GM18870 (cell line): ENCODE data around the gene ASPA.
"Not testable (repeated sequence)": the region's sequence is repeated elsewhere in the genome, so short reads cannot be mapped to it uniquely, and the experiment has no call there.

Experiments
- ATAC-seq: cut with Tn5 transposase; IDR thresholded peaks from one replicate; pipeline ENCODE4 v1.9.1; 2021; ENCODE audit warnings: moderate library complexity; ENCODE audit not compliant: unreplicated experiment

The ASPA gene

DNA sequence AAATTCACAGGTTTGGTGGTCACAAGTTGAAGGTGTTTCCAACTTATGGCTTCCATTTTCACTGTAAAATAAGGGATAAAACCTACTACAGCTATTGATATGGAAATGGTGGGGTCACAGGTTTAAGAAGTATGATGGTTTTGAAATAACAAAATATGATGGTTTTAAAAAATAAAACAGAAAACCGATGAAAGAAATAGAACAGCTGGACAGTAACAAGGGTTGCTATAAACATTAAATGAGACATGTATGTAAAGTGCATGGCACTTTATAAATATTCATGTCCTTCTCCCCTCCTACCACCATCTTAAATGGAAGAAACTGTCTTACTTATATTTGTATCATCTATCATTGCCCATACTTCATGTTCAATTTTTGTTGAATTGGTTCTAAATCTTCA, 31.3 kb downstream of the ASPA start:
- ATAC-seq = no peak

DNA sequence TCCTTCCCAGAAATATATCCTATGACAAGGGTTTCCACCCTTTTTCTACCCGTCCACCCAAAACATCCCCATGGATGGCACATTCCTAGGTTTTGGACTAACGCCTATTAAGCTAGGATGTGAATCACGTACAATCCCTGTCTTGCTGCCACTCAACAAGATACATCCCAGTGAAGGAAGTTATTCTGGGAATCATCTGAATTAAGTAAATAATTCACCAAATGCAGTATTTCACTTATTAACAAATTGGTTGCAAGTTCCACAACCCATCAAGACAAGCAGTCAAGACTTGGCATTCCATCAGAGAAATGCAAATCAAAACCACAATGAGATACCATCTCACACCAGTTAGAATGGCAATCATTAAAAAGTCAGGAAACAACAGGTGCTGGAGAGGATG, 32.1 kb downstream of the ASPA start:
- no peak for ATAC-seq

DNA sequence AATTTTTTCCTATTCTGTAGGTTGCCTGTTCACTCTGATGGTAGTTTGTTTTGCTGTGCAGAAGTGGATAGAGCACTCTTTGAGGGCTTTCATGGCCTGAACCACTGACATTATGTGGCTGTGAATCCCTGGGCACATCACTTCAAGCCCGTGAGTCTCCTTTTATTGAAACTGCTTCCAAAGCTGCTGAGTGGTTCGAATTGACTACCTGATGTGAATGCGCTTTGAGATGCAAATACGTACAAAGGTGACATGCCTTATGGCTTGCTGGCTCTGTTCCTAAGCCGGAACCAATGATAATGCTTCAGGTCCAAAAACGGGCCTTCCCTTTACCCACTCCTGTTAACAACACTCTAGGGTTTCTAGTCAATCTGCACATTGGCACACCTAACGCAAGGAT, 34.3 kb downstream of the ASPA start:
- no peak for ATAC-seq

DNA sequence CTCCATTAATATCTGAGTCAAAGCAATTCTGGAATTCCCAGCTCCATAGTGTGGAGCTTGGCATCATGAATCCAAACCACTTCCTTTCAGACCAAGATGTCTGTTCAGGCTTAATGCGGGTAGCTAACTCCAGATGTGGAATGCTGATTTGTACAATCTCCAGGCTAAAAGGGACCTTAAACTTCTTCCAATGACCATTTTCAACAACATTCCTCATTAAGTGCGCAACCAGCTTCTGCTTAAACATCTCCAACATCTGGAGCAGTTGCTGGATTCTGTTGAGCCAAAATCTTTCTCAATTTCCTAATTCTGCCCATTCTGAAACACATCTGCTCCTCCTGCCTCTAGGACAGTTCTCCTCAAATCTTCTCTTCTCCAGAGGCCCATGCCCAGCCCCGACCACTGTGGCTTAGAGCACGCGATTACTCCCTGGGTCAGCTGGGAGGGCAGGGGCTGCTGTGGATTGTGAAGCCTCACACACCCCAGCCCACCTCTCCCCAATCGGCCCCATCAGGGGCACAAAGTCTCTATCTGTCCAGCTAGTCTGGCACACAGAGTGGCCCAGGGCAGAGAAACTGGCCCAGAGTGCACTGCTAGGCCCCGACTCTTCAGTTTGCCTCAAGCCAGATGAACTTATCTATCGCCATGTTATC, 36.2 kb downstream of the ASPA start:
- ATAC-seq = no peak

DNA sequence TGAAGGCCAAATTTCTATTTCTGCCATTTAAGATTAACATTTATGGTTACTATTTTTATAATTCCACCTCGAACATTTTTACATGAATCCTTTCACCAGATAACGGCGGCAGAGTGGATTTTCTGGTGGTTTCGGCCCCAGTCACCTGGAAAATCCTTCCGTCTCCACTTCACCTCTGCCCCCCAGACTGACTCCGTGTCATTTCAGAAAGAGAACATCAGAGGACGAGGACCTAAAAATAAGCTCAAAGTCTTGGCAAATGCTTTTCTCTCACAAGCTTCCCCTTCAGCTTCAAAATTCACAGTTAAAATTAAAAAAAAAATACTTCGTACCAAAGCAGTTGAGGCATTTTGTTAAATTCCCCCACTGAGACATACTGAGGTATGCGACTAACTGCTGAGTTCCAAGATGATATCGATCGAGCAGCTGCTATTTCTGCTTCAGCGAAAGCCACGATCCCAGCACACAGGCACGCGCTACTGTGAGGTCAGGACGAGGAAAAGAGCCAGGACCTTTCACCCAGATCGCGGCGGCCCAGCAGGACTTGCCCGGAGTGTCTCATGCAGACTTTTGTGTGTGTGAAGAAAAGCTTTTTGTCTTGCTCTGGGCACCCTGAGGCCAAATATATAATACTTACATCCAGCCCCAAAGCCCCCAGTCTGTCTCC, 36.8 kb downstream of the ASPA start:
- ATAC-seq = no peak

DNA sequence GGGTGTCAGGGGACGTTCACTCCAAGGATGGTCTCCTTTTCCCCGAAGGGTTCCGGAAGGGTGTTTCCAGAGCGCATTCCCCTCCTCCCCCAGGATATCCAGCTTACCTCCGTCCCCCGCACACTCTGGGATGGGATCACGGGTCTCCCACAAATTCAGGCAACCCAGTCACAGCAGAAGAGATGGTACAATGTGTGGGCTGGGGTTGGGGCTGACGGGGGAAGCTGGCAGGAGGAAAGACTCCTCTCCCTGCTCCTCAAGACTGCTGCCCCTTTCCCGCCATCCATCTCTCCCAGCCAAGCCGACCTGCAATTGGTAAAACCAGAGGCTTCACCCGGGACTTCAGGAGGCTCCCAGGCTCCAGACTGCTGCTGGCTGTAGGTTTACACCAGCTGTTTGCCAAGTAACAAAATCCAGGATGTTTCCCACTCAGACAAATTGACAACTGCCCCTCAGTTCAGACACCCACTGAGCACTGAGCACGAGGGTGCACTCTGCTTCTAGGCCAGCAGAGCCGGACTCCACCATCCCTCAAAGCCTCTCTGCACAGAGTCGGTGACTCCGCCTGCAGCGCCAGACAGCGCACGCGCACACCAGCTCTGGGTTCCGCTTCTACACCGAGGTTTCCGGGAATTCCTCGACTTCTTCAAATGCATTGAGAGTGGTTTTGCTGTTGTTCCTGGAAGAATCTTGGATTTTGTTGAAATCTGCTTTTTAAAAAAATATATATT, 37.7 kb downstream of the ASPA start:
- no peak for ATAC-seq

DNA sequence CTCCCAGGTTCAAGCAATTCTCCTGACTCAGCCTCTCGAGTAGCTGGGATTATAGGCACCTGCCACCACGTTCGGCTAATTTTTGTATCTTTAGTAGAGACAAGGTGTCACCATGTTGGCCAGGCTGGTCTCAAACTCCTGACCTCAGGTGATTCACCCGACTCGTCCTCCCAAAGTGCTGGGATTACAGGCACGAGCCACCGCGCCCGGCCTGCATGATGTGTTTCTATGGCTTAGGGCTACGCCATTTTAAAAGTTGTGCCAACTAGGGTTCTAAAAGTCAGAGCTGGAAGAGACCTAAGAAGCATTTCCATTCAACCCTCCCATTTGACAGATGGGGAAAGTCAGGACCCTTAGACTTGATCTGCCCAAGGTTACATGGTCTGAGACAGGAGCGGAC, 38.4 kb downstream of the ASPA start:
- not testable (repeated sequence) for ATAC-seq

DNA sequence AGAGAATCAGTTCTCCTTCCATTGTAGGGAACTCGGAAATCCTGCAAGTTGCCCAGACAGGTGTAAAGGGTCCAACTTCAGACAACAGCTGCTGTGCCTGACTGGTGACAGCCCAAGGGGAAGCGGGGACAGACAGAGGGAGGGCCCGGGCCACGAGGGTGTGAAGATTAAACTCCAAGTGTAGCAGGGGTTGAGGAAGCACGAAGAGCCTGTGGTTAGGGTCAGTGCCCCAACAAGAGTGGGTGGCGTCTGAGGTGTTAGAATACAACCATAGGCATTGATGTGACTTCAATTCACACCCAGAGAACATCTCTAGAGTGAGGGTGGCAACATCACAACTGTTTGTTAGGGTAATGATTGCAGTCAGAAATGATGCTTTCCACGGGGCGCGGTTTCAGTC, 39.1 kb downstream of the ASPA start:
- ATAC-seq = no peak

DNA sequence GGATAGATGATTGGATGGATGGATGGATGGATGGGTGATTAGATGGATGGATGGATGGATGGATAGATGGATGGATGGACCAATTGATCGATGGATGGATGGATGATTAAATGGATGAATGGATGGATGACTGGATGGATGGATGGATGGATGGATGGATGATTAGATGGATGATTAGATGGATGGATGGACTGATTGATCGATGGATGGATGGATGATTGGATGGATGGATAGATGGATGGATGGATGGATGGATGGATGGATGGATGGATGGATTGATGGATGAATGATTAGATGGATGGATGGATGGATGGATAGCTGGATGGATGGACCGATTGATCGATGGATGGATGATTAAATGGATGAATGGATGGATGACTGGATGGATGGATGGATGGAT, 43.7 kb downstream of the ASPA start:
- not testable (repeated sequence) for ATAC-seq

DNA sequence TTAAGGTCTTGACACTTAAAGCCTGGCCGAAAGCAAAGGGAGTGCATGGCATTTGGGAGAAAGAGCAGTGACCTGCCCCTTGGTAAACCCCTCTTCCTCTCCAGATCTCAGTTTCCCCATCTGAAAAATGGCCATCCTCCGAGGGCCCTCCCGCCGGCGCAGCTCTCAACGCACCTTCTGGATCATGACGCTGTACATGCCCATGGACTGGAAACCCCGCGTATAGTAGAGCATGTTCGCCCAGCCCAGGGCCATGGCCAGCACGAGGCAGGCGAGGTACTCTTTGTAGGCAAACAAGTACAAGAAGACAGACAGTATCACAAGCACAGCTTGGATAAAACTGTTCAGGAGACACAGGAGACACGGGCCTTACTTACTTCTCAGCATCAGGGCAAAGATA, 48.2 kb downstream of the ASPA start:
- ATAC-seq = no peak

DNA sequence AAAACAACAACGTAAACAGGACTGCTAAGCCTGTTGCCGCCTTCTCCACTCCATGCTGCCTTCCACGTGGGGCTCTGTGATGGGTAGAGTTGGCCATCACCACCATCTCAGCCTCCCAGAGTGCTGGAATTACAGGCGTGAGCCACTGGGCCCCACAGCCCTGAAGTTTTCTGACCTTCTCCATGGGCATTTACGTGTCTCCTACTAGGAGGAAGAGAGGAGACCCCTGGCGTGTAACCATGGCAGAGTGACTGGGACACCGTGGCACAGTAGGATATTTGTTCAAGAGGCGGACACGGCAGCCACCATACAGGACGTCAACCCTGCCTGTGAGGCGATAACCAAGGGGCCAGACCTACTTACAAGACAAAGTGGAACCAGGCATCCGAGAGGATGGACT, 50.7 kb downstream of the ASPA start:
- ATAC-seq = no peak

DNA sequence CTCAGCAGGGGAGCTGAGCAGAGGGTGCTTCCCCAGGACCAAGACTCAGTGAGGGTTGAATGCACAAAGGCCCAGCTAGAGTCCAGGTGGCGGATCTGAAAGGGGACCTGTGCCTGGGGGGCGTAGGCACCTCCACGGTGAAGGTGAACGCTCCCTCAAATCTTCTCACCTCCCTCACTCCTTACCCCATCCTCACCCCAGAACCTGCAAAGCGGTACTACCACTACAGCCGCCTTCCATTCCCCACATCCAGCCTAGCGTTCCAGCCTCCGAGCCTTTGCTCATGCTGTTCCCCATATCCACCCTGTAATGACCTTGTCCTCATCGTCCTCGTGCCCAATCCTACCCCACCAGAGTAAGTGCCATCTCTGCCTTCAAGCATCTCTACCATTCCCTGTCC, 51.2 kb downstream of the ASPA start:
- ATAC-seq = no peak

DNA sequence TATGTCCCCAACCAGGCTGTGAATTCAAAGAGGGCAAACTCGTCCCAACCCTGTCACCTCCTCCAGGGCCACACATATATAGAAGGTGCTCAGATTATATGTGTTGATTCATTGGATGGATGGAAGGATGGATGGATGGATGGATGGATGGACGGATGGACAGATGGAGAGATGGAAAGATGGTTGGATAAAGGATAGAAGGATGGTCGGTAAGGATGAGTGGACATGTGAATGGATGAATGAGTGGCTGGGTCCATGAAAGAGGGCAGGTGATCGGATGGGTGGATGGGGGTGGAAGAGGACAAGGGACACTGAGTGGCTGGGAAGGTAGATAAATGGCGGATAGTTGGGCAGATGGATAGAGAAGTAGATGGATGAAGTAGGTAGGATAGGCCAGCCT, 51.7 kb downstream of the ASPA start:
- ATAC-seq = no peak

DNA sequence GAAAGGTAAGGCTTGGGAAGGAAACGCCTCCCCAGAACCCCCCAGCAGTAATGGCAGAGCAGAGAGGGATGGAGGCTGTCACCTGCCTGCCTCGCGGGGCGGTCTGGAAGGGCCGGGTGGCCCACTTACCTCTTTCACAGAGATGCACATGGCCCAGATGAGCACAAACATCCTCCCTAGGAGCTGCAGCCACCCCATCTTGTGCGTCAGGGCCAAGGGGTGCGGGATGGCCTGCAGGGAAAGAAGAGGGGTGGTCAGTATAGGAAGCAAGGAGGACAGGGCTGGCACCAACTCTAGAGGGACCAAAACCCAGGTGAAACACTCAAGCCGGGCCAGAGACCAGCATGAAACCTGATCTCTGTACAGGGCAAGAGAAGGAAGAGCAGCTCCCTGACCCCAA, 52.1 kb downstream of the ASPA start:
- no peak for ATAC-seq

DNA sequence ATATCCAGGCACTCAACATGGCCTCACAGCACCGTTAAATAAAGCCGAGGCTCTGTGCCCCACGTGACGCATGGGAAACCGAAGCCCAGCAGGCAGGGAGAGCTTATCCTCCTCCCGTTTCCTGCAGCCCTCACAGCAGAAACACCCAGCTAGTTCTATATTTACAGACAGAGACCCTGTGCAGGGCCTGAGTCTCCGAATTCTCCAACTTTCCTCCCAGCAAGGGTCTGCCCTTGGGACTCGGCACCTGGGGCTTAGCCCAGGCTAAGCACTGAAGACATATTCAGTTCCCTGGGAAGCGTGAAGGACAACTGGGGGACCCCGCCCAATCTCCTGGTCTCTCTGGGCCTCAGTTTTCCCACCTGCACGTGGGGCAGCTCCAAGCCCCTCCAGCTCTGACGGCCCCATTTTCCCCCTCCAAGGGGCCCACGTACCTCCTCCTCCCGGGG, 52.6 kb downstream of the ASPA start:
- no peak for ATAC-seq

DNA sequence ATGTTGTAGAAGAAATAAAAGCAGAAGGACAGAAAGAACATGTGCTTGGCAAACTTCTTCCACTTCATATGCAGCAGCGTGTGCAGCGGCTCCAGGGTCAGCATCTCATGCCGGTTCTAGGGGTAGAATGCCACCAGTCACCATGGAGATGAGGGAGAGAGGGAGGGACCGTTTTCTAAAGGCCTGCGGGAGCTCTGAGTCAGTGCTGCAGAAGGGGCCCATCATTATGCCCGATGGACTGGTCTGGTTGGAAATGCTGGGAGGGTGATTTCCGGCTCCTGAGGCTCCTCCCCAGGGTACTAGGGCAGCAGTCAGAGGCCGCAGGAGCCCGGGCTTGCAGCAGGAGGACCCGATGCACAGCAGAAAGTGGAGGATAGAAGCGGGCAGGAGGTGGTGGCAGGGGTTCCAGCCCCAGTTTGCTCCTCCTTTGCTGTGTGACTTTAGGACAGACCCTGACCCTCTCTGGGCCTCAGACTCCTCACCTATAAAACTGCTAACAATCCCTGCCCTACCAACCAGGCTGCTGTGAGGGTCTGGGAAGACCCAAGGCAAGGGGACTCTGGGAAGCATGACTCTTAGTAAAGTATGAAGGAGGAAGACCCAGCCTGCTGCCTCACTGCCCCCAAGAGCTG, 53.2 kb downstream of the ASPA start:
- ATAC-seq = no peak

DNA sequence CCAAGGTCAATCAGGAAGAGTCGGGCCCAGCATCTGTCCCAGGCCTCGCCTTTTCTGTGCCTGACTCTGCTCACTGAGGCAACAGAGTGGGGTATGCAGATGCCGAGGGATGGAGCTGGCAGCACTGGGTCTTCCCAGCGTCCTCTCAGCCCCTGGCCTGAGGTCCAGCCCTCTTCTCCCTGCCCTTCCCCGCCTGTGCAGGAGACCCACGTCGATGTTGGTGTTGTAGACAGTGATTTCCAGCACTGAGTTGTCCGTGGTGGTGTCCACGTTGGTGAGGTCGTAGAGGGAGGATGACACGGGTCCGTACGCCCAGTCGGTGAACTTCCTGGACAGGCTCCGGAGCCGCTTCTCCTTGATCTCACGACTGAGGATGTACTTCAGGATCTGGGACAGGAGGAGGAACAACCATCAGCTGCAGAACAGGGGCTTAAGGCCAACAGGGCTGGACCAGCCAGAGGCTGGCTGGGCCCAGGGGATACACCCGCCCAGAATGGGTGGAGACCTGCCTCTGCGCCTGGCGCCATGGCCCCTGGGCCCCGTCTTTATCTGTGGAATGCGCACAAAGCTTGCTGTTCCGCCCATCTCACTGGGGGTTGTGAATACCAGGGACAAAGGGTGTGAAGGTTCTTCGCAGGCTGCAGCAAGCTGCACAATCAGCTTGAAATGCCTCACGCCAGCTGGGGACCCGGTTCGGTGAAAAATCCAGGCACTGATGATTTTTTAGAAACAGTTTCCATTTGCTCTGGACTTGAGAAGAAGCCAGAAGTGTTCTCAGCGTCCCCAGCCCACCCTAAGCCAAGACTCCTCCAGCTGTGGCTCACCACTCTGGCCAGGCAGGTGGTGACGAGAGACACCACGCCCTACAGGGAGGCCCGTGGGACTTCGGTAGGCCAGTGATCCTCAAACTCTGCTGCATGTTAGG, 54.3 kb downstream of the ASPA start:
- no peak for ATAC-seq

DNA sequence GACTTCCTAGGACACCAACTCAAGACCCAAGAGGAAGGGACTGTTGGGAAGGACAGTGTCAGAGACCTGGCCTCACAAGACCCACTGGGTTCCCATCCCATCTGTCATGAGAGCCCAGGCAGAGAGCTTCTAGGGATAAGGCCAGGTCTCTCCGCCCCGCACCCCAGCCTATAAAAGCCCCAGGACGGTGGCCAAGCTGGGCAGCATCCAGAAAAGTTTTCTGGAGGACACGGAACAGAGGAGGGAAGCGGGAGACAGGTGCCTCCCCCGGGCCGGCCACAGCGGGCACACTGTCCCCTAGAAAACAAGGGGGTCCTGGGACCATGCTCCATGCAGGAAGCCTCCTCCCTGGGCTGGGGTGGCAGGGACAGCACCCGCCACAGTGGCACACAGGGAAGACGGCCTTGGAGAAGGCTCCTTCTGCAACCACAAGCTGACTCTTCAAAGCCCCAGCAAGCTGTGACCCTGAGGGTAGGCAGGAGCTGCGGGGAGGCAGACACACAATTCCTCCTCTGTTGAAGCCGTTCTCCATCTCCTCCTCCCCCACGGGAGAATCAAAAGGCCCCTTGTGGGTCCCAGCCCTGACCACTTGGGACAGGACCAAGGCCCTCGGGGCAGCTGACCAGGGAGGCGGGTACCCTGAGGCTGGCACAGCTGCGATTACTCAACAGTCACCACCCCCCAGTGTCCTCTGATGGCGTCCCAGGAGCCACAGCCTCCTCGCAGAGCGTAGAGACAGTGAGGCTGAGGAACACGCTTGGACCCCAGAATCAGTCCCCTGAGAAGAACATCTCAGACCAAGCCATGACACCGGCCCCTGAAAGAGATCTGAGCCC, 55.7 kb downstream of the ASPA start:
- no peak for ATAC-seq

DNA sequence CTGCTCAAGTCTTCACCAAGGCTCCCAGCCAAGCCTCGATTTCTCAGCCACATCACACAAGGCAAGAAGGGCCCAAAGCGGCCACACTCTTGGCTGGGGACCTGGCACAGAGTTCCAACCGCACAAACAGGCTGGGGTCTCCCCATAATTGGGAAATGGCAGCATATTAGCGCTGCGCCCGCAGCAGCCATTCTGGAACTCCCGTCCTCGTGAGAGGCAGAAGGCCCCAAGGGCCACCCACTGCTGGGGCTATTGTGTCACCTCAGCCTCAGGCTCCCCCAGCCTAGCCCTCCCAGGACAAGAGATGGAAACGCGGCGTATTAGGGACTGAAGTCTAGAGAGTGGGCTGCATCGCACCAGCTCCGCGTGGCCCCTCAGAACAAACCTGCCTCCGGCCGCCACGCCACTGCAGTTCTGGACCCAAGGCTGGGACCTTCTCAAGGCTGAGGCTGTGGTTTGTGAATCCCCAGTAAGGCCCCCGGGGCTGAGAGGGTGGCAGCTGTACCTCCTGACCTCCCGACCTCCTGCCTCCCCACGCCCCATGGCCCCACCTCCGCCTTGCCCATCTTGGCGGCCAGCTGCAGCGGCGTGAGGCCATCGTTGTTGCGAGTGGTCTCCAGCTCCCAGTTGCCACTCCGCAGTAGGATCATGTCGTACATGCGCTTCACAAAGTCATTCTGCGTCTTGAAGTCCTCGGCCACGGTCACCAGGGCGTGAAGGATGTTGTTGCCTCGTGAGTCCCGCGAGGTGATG, 56.5 kb downstream of the ASPA start:
- ATAC-seq = no peak
